CD14-positive monocyte (primary cell): ENCODE data around the gene MCHR2. TPM values are rescaled to one million over a fixed set of nuclear protein-coding genes. Genes with fewer than 3 reads are reported as not detected.

Experiments used
- DNase-seq, 3 donors: peaks; one replicate each; pipeline ENCODE4 v3.0.0-alpha.2; 2011 to 2022
- H2AFZ ChIP-seq: 2 replicates; pipeline ENCODE4 v1.6.0; 2012; ENCODE audit warnings: mild to moderate bottlenecking, low read depth, low read length, inconsistent platforms; ENCODE audit not compliant: insufficient read depth, poor library complexity, severe bottlenecking
- H3K27ac ChIP-seq, 2 donors: 1 replicate in 1 of 2; 2 replicates in 1 of 2; pipeline ENCODE4 v1.5.1; 2012 to 2013; ENCODE audit warnings: low read length in 2 of 2, control low read depth in 1 of 2, inconsistent platforms in 1 of 2, low read depth in 1 of 2, mild to moderate bottlenecking in 1 of 2
- H3K27me3 ChIP-seq, 2 donors: one replicate each; pipeline versions ENCODE4 v1.6.0 to v1.6.1; 2011 to 2013; ENCODE audit warnings: low read length in 2 of 2; ENCODE audit not compliant: control insufficient read depth in 2 of 2, insufficient read depth in 2 of 2
- H3K36me3 ChIP-seq, 2 donors: replicated peaks in 1 of 2; 1 replicate in 1 of 2; 2 replicates in 1 of 2; pipeline versions ENCODE4 v1.5.1 to v1.6.1; 2012 to 2013; ENCODE audit warnings: low read length in 2 of 2, control low read depth in 1 of 2, inconsistent platforms in 1 of 2, mild to moderate bottlenecking in 1 of 2; ENCODE audit not compliant: insufficient read depth in 2 of 2, control insufficient read depth in 1 of 2
- H3K4me1 ChIP-seq, 2 donors: 1 replicate in 1 of 2; 2 replicates in 1 of 2; pipeline versions ENCODE4 v1.5.1 to v1.6.1; 2012 to 2013; ENCODE audit warnings: low read length in 2 of 2, control low read depth in 1 of 2, inconsistent platforms in 1 of 2, mild to moderate bottlenecking in 1 of 2, moderate library complexity in 1 of 2; ENCODE audit not compliant: insufficient read depth in 2 of 2, control insufficient read depth in 1 of 2
- H3K4me2 ChIP-seq: replicated peaks from 2 replicates; pipeline ENCODE3; 2012; ENCODE audit warnings: low read length, moderate library complexity, mild to moderate bottlenecking; ENCODE audit not compliant: poor library complexity, severe bottlenecking; ENCODE audit errors: extremely low read depth
- H3K4me3 ChIP-seq, 3 experiments: fragments of 200-600 bp in 1 of 3; sonication (generic) in 1 of 3; replicated peaks in 1 of 3; 1 replicate in 2 of 3; 2 replicates in 1 of 3; pipeline ENCODE4 v1.5.1; 2011 to 2013; ENCODE audit warnings: low read length in 3 of 3, mild to moderate bottlenecking in 3 of 3, control low read depth in 2 of 3, low read depth in 2 of 3, inconsistent platforms in 1 of 3, moderate library complexity in 1 of 3
- H3K79me2 ChIP-seq: 2 replicates; pipeline ENCODE4 v1.6.0; 2012; ENCODE audit warnings: mild to moderate bottlenecking, control low read depth, inconsistent platforms, low read length, moderate library complexity; ENCODE audit not compliant: insufficient read depth
- H3K9ac ChIP-seq: 2 replicates; pipeline ENCODE4 v1.6.0; 2017; ENCODE audit warnings: low read length, mild to moderate bottlenecking; ENCODE audit not compliant: insufficient read depth, poor library complexity, severe bottlenecking
- H3K9me3 ChIP-seq, 2 donors: replicated peaks in 1 of 2; 1 replicate in 1 of 2; 2 replicates in 1 of 2; pipeline versions ENCODE4 v1.5.1 to v1.6.1; 2012 to 2013; ENCODE audit warnings: low read length in 2 of 2, control low read depth in 1 of 2; ENCODE audit not compliant: control insufficient read depth in 1 of 2, insufficient read depth in 1 of 2
- H4K20me1 ChIP-seq: 2 replicates; pipeline ENCODE4 v1.6.0; 2012; ENCODE audit warnings: mild to moderate bottlenecking, low read length, control low read depth, moderate library complexity; ENCODE audit not compliant: insufficient read depth
- H3K27ac Mint-ChIP-seq, 7 donors: one replicate each; pipeline ENCODE4 v1.8.0; 2020; ENCODE audit warnings: mild to moderate bottlenecking in 7 of 7, mixed read lengths in 7 of 7, moderate library complexity in 6 of 7, inconsistent platforms in 2 of 7
- H3K27me3 Mint-ChIP-seq, 3 donors: one replicate each; pipeline ENCODE4 v1.8.0; 2021 to 2022; ENCODE audit warnings: low read depth in 3 of 3, mild to moderate bottlenecking in 3 of 3, mixed read lengths in 3 of 3, moderate library complexity in 3 of 3, inconsistent platforms in 1 of 3
- H3K36me3 Mint-ChIP-seq, 2 donors: one replicate each; pipeline ENCODE4 v1.8.0; 2020; ENCODE audit warnings: mixed read lengths in 2 of 2, inconsistent platforms in 1 of 2, mild to moderate bottlenecking in 1 of 2
- H3K4me1 Mint-ChIP-seq: one replicate; pipeline ENCODE4 v1.8.0; 2020; ENCODE audit warnings: mild to moderate bottlenecking, mixed read lengths
- H3K4me3 Mint-ChIP-seq, 2 donors: one replicate each; pipeline ENCODE4 v1.8.0; 2020; ENCODE audit warnings: mild to moderate bottlenecking in 2 of 2, mixed read lengths in 2 of 2, moderate library complexity in 1 of 2
- H3K9me3 Mint-ChIP-seq, 7 donors: one replicate each; pipeline ENCODE4 v1.8.0; 2020 to 2022; ENCODE audit warnings: mixed read lengths in 7 of 7, mild to moderate bottlenecking in 6 of 7, moderate library complexity in 6 of 7, inconsistent platforms in 2 of 7
- whole genome bisulfite sequencing: methylation state at CpG from one replicate; pipeline ENCODE4 v1.1.5; 2013; ENCODE audit warnings: missing lambda C conversion rate; ENCODE audit not compliant: insufficient coverage; 5-methylcytosine and 5-hydroxymethylcytosine counted together
- intact Hi-C, 2 donors: fragments of 100-400 bp; cut with micrococcal nuclease; formaldehyde crosslinking; loops; one replicate each; pipeline versions ENCODE4 v1.15.0 to v1.15.1; 2023
- polyA plus RNA-seq, 3 donors: library from polyadenylated mRNA; depleted of rRNA in 1 of 3; unstranded in 2 of 3; stranded (reverse) in 1 of 3; fragments of 300-500 nt in 2 of 3; fragments of >200 nt in 1 of 3; fragmentation: Illumina TruSeq in 2 of 3; gene quantifications; 1 replicate in 2 of 3; 2 replicates in 1 of 3; pipeline ENCODE4 v1.2.3, GENCODE V29; 2012 to 2021
- TF ChIP-seq, protein P1 (sequence below): fragments of 200-600 bp; IDR thresholded peaks from one replicate; pipeline ENCODE4 v1.8.0; 2022; ENCODE audit warnings: antibody characterized with exemption, mild to moderate bottlenecking

Gene MCHR2
- polyA plus RNA-seq, 3 donors: not detected

DNA sequence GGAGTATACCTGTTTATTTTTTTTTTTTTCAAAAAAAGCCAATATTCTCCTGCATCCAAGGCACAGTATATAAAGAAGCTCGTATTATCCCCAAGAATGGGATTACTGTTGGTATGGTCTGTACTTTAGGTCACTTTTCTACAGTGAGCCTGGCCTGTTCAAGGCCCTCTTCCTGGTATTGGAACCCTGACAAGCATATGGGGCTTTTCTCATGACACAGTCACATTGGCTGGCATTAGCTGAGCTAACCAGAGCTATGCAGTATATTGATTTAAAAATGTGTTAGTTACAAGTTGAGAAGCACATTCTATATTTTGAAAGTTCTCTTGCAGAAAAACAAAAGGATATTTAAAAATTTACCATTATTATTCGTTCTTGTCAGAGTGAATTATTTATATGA lies 48.0 kb downstream of the MCHR2 start:
- no peak for DNase-seq
- Histone ChIP-seq H3K27ac (no peak overlapping the region), H4K20me1 (no peaks in the 10 kb centered on the region), H3K4me3 (no peak overlapping the region), H3K9ac (no peak overlapping the region), H3K79me2 (no peaks in the 10 kb centered on the region), H3K4me1 (no peaks in the 10 kb centered on the region), H2AFZ (no peak overlapping the region), H3K4me2 (no peak overlapping the region), H3K27me3 (no peaks in the 10 kb centered on the region), H3K9me3 (no peaks in the 10 kb centered on the region), H3K36me3 (no peaks in the 10 kb centered on the region)
- no peak overlapping the region for H3K4me3 Mint-ChIP-seq
- no peaks in the 10 kb centered on the region for H3K4me1 Mint-ChIP-seq
- no peak overlapping the region for H3K27ac Mint-ChIP-seq
- TF ChIP-seq, protein P1, sequence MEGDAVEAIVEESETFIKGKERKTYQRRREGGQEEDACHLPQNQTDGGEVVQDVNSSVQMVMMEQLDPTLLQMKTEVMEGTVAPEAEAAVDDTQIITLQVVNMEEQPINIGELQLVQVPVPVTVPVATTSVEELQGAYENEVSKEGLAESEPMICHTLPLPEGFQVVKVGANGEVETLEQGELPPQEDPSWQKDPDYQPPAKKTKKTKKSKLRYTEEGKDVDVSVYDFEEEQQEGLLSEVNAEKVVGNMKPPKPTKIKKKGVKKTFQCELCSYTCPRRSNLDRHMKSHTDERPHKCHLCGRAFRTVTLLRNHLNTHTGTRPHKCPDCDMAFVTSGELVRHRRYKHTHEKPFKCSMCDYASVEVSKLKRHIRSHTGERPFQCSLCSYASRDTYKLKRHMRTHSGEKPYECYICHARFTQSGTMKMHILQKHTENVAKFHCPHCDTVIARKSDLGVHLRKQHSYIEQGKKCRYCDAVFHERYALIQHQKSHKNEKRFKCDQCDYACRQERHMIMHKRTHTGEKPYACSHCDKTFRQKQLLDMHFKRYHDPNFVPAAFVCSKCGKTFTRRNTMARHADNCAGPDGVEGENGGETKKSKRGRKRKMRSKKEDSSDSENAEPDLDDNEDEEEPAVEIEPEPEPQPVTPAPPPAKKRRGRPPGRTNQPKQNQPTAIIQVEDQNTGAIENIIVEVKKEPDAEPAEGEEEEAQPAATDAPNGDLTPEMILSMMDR: no peak
- no CpG with 5 or more reads among the region's 2 CpGs for WGBS
- peaks cover 1 to 2% (median 2%) of the 10 kb centered on the region in 3 donors for H3K27me3 Mint-ChIP-seq
- H3K9me3 Mint-ChIP-seq: peaks cover 0 to 5% (median under 1%) of the 10 kb centered on the region in 7 donors
- no peaks in the 10 kb centered on the region for H3K36me3 Mint-ChIP-seq
- intact Hi-C loops: no loop called here

- Histone ChIP-seq H3K27me3 (no peaks in the 10 kb centered on the region), H3K4me1 (no peaks in the 10 kb centered on the region), H3K79me2 (no peaks in the 10 kb centered on the region), H3K4me3 (no peak overlapping the region), H3K27ac (no peak overlapping the region), H3K4me2 (no peak overlapping the region), H3K9me3 (no peaks in the 10 kb centered on the region), H2AFZ (no peak overlapping the region), H3K36me3 (no peaks in the 10 kb centered on the region), H4K20me1 (no peaks in the 10 kb centered on the region), H3K9ac (no peak overlapping the region)
- Mint-ChIP-seq H3K27ac (no peak overlapping the region), H3K4me1 (no peaks in the 10 kb centered on the region), H3K9me3 (peaks cover 0 to 8% (median 4%) of the 10 kb centered on the region in 7 donors), H3K27me3 (peaks cover 1 to 2% (median 2%) of the 10 kb centered on the region in 3 donors), H3K4me3 (no peak overlapping the region), H3K36me3 (no peaks in the 10 kb centered on the region)
- TF ChIP-seq, protein P1: no peak
- intact Hi-C loops: no loop called here
- no peak for DNase-seq
Observed at GRCh38 chr6:99943846-99944245, 50.2 kb downstream of the MCHR2 start.
